GM18520 (cell line): ENCODE data around the gene IL1RAPL2.
"Not testable (repeated sequence)": the region's sequence is repeated elsewhere in the genome, so short reads cannot be mapped to it uniquely, and the experiment has no call there.

Experiments used
- ATAC-seq: cut with Tn5 transposase; IDR thresholded peaks from one replicate; pipeline ENCODE4 v1.9.1; 2021; ENCODE audit not compliant: unreplicated experiment

The IL1RAPL2 gene

GRCh38 chrX:105684288-105684687, 1118.3 kb downstream of the IL1RAPL2 start:
- ATAC-seq, result not testable (repeated sequence)

GRCh38 chrX:105694839-105695238, 1128.8 kb downstream of the IL1RAPL2 start:
- no peak for ATAC-seq

- no peak for ATAC-seq
Measured at GRCh38 chrX:105695451-105695850, 1129.5 kb downstream of the IL1RAPL2 start.

GRCh38 chrX:105696870-105697269, 1130.9 kb downstream of the IL1RAPL2 start:
- ATAC-seq, result peak; percentile 68

- ATAC-seq, result no peak
Measured at GRCh38 chrX:105697984-105698781, 1132.2 kb downstream of the IL1RAPL2 start.

GRCh38 chrX:105700331-105700730, 1134.3 kb downstream of the IL1RAPL2 start:
- ATAC-seq, result no peak

GRCh38 chrX:105701310-105702052, 1135.5 kb downstream of the IL1RAPL2 start:
- ATAC-seq, result no peak

- ATAC-seq, result no peak
Measured at GRCh38 chrX:105703876-105704275, 1137.9 kb downstream of the IL1RAPL2 start.

- no peak for ATAC-seq
Measured at GRCh38 chrX:105706041-105706440, 1140.0 kb downstream of the IL1RAPL2 start.

- ATAC-seq, result no peak
Measured at GRCh38 chrX:105711805-105712204, 1145.8 kb downstream of the IL1RAPL2 start.

GRCh38 chrX:105715746-105716145, 1149.7 kb downstream of the IL1RAPL2 start:
- no peak for ATAC-seq

GRCh38 chrX:105723966-105724735, 1158.2 kb downstream of the IL1RAPL2 start:
- no peak for ATAC-seq

- peak; percentile 74 for ATAC-seq
Measured at GRCh38 chrX:105725228-105725627, 1159.2 kb downstream of the IL1RAPL2 start.

- ATAC-seq, result no peak
Measured at GRCh38 chrX:105738162-105738561, 1172.2 kb downstream of the IL1RAPL2 start.

- ATAC-seq, result no peak
Measured at GRCh38 chrX:105744291-105744690, 1178.3 kb downstream of the IL1RAPL2 start.

- no peak for ATAC-seq
Measured at GRCh38 chrX:105744946-105745345, 1178.9 kb downstream of the IL1RAPL2 start.

- ATAC-seq, result no peak
Measured at GRCh38 chrX:105745863-105746262, 1179.9 kb downstream of the IL1RAPL2 start.

GRCh38 chrX:105752338-105752956, 1186.4 kb downstream of the IL1RAPL2 start:
- no peak for ATAC-seq

GRCh38 chrX:105753411-105753810, 1187.4 kb downstream of the IL1RAPL2 start:
- ATAC-seq, result no peak

- ATAC-seq, result no peak
Measured at GRCh38 chrX:105754286-105754964, 1188.4 kb downstream of the IL1RAPL2 start.
